Endothelial cell of umbilical vein (primary cell): Measurements from ENCODE around the gene SECTM1. TPM values are rescaled to one million over a fixed set of nuclear protein-coding genes. Genes with fewer than 3 reads are reported as not detected.
A peak's percentile ranks its signal among the peaks of the same experiment; 100 is the strongest.

Experiments
- BruUV-seq: library from RNA; stranded (reverse); fragments of 400-500 nt; replicated peaks from 2 replicates; lab custom pipeline; 2021; lab: Mats Ljungman, UMichigan
- CTCF ChIA-PET: fragments of 300-600, 350-600 bp; sonication (Branson Sonifier 250); formaldehyde crosslinking; loops from one replicate; lab custom pipeline; 2021; ENCODE audit warnings: antibody characterized with exemption, inconsistent platforms; lab: Charles Lee
- POLR2A ChIA-PET: fragments of 300-600, 350-600 bp; sonication (Branson Sonifier 250); formaldehyde crosslinking; loops from one replicate; lab custom pipeline; 2021; ENCODE audit warnings: antibody characterized with exemption, inconsistent platforms; lab: Charles Lee
- DNase-seq: peaks from one replicate; pipeline ENCODE4 v3.0.0-alpha.2; 2011; ENCODE audit warnings: low read depth, low spot score
- FAIRE-seq: peaks from 2 replicates; lab custom pipeline; 2011; peaks lifted over from hg19 to GRCh38; lab: Jason Lieb, UNC
- H2AFZ ChIP-seq: 2 replicates; pipeline ENCODE4 v1.6.0; 2012; ENCODE audit warnings: low read depth, low read length, control low read depth, inconsistent platforms
- H3K27ac ChIP-seq: 2 replicates; pipeline ENCODE4 v1.5.1; 2011; ENCODE audit warnings: low read depth, mild to moderate bottlenecking, control low read depth, low read length, moderate library complexity; ENCODE audit not compliant: insufficient read depth
- H3K27me3 ChIP-seq, 2 experiments: 2 replicates each; pipeline versions ENCODE4 v1.6.0 to v1.6.1; 2011; ENCODE audit warnings: low read length in 2 of 2, mixed read lengths in 1 of 2; ENCODE audit not compliant: control insufficient read depth in 2 of 2, insufficient read depth in 2 of 2
- H3K36me3 ChIP-seq, 2 experiments: 2 replicates in 1 of 2; 3 replicates in 1 of 2; pipeline ENCODE4 v1.5.1; 2011; ENCODE audit warnings: low read length in 2 of 2, mild to moderate bottlenecking in 1 of 2, moderate library complexity in 1 of 2; ENCODE audit not compliant: control insufficient read depth in 2 of 2, insufficient read depth in 2 of 2; ENCODE audit errors: extremely low read depth in 1 of 2
- H3K4me1 ChIP-seq: 3 replicates; pipeline ENCODE4 v1.5.1; 2011; ENCODE audit warnings: mild to moderate bottlenecking, low read length; ENCODE audit not compliant: control insufficient read depth, insufficient read depth; ENCODE audit errors: extremely low read depth
- H3K4me2 ChIP-seq: 2 replicates; pipeline ENCODE4 v1.6.1; 2011; ENCODE audit warnings: low read length, control low read depth, mixed read lengths; ENCODE audit not compliant: insufficient read depth
- H3K4me3 ChIP-seq, 3 experiments: fragments of 200-600 bp in 1 of 3; sonication (generic), shearing (Covaris generic) in 1 of 3; replicated peaks in 1 of 3; 2 replicates each; pipeline ENCODE4 v1.5.1; 2011 to 2016; ENCODE audit warnings: control low read depth in 3 of 3, low read length in 3 of 3, mild to moderate bottlenecking in 2 of 3, inconsistent platforms in 1 of 3, low read depth in 1 of 3, moderate library complexity in 1 of 3; ENCODE audit not compliant: insufficient read depth in 1 of 3
- H3K79me2 ChIP-seq: 2 replicates; pipeline ENCODE4 v1.6.0; 2012; ENCODE audit warnings: low read length, inconsistent platforms; ENCODE audit not compliant: control insufficient read depth, insufficient read depth
- H3K9ac ChIP-seq: replicated peaks from 2 replicates; pipeline ENCODE3; 2011; ENCODE audit warnings: low read length, control low read depth; ENCODE audit not compliant: insufficient read depth; ENCODE audit errors: extremely low read depth
- H3K9me1 ChIP-seq: replicated peaks from 3 replicates; pipeline ENCODE4 v1.6.0; 2011; ENCODE audit warnings: mild to moderate bottlenecking, low read length; ENCODE audit not compliant: control insufficient read depth, insufficient read depth; ENCODE audit errors: extremely low read depth
- H3K9me3 ChIP-seq: replicated peaks from 2 replicates; pipeline ENCODE4 v1.5.1; 2012; ENCODE audit warnings: low read length, inconsistent platforms; ENCODE audit not compliant: control insufficient read depth, insufficient read depth
- H4K20me1 ChIP-seq: replicated peaks from 2 replicates; pipeline ENCODE3; 2011; ENCODE audit warnings: mild to moderate bottlenecking, low read length; ENCODE audit not compliant: control insufficient read depth, insufficient read depth; ENCODE audit errors: extremely low read depth
- EZH2 ChIP-seq: IDR thresholded peaks from 2 replicates; pipeline ENCODE4 v1.6.1; 2012; ENCODE audit warnings: borderline replicate concordance, low read depth, mild to moderate bottlenecking, moderate library complexity, low read length, inconsistent platforms; ENCODE audit not compliant: severe bottlenecking
- FOS ChIP-seq: IDR thresholded peaks from 2 replicates; pipeline ENCODE4 v1.6.1; 2011; ENCODE audit warnings: mild to moderate bottlenecking, low read length, moderate library complexity, borderline replicate concordance; ENCODE audit not compliant: insufficient read depth
- GATA2 ChIP-seq: IDR thresholded peaks from 2 replicates; pipeline ENCODE4 v1.7.0; 2011; ENCODE audit warnings: low read depth, mild to moderate bottlenecking, moderate library complexity, mixed read lengths, low read length; ENCODE audit not compliant: insufficient read length, insufficient read depth
- JUN ChIP-seq: IDR thresholded peaks from 2 replicates; pipeline ENCODE4 v1.6.1; 2011; ENCODE audit warnings: borderline replicate concordance, low read depth; ENCODE audit not compliant: insufficient read length, insufficient read depth
- MYC ChIP-seq: IDR thresholded peaks from one replicate; pipeline ENCODE4 v1.6.1; 2011; ENCODE audit warnings: mild to moderate bottlenecking, low read depth, low read length
- POLR2A ChIP-seq: IDR thresholded peaks from 2 replicates; pipeline ENCODE4 v1.6.1; 2012; ENCODE audit warnings: low read depth, mild to moderate bottlenecking, control low read depth, low read length
- dilution Hi-C: fragments of 300-500 bp; cut with MboI; formaldehyde crosslinking; loops from one replicate; pipeline ENCODE4 v1.15.0; 2019; ENCODE audit warnings: low sequenced_read_pairs; ENCODE audit not compliant: extremely low pct_ligation_motif_present
- intact Hi-C: fragments of 100-400 bp; cut with micrococcal nuclease; formaldehyde crosslinking; loops from one replicate; pipeline ENCODE4 v1.10.0; 2022
- polyA plus RNA-seq, 4 experiments: library from polyadenylated mRNA; depleted of rRNA in 3 of 4; stranded (reverse) in 3 of 4; unstranded in 1 of 4; fragments of >200 nt; gene quantifications; 2 replicates each; pipeline versions ENCODE4 v1.2.1 to v1.2.3, GENCODE V29; 2011 to 2012; ENCODE audit warnings: missing spikeins in 1 of 4
- total RNA-seq: library from RNA; stranded (reverse); gene quantifications from 2 replicates; pipeline ENCODE4 v1.2.3, GENCODE V29; 2021
- TF ChIP-seq, protein P1 (sequence below): IDR thresholded peaks from 2 replicates; pipeline ENCODE4 v1.6.1; 2011; ENCODE audit not compliant: insufficient read depth, insufficient read length

Gene SECTM1
- total and polyA plus RNA-seq, 2 donors (not counting 3 experiments of a cell fraction or from before 2014, with no cell fraction given), result 1.9 to 2.3 TPM

DNA sequence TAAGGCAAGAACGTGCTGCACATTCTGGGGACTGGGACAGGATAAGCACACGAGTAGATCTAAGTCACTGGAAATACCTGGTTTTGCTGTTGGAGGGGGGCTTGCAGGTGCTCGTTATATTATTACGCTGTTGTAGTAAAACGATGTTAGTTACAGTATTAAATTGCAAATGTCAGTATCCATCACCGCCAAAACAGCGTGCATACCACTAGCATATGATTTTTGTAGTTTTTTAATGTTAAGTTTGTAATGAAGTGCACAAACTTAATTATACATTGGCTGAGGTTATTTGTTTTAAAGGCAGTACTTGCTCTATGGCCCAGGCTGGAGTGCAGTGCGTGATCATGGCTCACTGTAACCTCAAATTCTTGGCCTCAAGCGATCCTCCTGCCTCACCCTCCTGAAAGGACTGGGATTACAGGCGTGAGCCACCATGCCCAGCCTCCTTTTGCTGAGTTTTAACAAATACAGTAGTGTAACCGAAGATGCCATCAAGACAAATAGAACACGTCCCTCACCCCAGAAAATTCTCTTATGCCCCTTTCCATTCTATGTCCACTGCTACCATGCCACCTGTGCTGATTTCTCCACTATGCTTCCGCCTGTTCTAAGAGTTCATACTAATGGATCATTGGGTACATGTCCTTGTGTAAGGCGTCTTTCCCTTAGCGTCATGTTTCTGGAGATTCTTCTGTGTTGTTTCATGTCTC, 39.3 kb downstream of the SECTM1 start:
- TF ChIP-seq MYC, result no peak
- TF ChIP-seq, protein P1, sequence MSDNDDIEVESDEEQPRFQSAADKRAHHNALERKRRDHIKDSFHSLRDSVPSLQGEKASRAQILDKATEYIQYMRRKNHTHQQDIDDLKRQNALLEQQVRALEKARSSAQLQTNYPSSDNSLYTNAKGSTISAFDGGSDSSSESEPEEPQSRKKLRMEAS, result no peak
- TF ChIP-seq POLR2A, result peak; percentile 17
- TF ChIP-seq GATA2, result no peak
- TF ChIP-seq EZH2, result no peak
- TF ChIP-seq JUN, result no peak
- TF ChIP-seq FOS, result no peak
- no peak overlapping the region for H2AFZ ChIP-seq
- H3K27me3 ChIP-seq, result no peaks in the 10 kb centered on the region
- DNase-seq (peak; percentile 18), FAIRE-seq (no peak)
- peak overlapping the region; percentile 32 for H3K9ac ChIP-seq
- TSS peak; percentile 54 for BruUV-seq
- no peaks in the 10 kb centered on the region for H4K20me1 ChIP-seq
- no peaks in the 10 kb centered on the region for H3K9me1 ChIP-seq
- POLR2A ChIA-PET, result no interaction called here
- intact Hi-C loops, result no loop called here
- H3K4me1 ChIP-seq, result peaks cover 41% of the 10 kb centered on the region
- no peaks in the 10 kb centered on the region for H3K79me2 ChIP-seq
- no peaks in the 10 kb centered on the region for H3K9me3 ChIP-seq
- H3K36me3 ChIP-seq, result no peaks in the 10 kb centered on the region
- CTCF ChIA-PET, result no interaction called here
- dilution Hi-C loops, result no loop called here
- H3K4me2 ChIP-seq, result peak overlapping the region; percentile 31
- no peak overlapping the region for H3K4me3 ChIP-seq
- H3K27ac ChIP-seq, result peak overlapping the region; percentile 64
